ENCODE data around the gene TPK1. TPM values are rescaled to one million over a fixed set of nuclear protein-coding genes. Genes with fewer than 3 reads are reported as not detected.

TPK1 gene
- total and polyA plus RNA-seq, 2 of the 13 experiments (the other 11 are each of a cell fraction or from before 2014, with no cell fraction given): 1.0 to 1.2 TPM

DNA sequence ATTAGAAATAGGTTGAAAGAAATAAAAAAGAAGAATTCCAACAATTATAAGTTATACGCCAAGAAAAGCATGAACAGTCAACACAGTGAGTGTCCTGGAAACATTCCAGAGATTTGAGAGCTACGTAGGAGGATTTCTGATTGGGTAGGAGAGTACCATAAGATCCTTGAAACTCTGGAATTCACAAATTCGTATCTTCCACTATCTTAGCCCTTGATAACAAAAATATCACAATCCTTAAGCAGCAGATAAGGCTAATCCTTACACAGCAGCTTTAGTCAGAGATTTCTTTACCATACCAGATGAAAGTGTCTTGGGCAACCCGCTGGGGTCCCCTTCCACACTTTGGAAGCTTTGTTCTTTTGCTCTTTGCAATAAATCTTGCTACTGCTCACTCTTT lies 8.2 kb downstream of the TPK1 start (continued):
- TF ChIP-seq, protein P1, sequence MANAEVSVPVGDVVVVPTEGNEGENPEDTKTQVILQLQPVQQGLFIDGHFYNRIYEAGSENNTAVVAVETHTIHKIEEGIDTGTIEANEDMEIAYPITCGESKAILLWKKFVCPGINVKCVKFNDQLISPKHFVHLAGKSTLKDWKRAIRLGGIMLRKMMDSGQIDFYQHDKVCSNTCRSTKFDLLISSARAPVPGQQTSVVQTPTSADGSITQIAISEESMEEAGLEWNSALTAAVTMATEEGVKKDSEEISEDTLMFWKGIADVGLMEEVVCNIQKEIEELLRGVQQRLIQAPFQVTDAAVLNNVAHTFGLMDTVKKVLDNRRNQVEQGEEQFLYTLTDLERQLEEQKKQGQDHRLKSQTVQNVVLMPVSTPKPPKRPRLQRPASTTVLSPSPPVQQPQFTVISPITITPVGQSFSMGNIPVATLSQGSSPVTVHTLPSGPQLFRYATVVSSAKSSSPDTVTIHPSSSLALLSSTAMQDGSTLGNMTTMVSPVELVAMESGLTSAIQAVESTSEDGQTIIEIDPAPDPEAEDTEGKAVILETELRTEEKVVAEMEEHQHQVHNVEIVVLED (CRISPR knock-in tag; IDR thresholded peaks at IDR 0.05; ENCODE audit: borderline replicate concordance): no peak

DNA sequence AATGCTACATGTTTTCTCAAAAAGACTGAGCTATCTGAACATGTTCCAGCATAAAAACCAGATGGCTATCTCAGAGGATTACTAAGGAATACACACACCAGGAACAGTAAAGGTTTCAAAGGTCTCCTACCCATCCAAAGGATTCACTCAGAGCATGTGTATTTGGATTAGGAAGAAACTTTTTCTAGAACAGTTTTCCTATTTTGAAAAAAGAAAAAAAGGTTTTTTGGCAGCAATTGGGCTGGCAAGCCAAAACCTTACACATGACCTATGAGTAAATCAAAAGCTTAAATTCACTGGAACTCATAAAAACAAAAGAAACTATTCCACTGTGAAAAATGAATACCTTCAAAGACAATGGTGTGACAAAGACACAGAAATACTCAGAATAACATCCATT lies 9.6 kb downstream of the TPK1 start:
- no peak for ATAC-seq
- H3K4me3 ChIP-seq (replicated peaks in 1 of 3; ENCODE audit: insufficient read depth in 1 of 3, low read depth in 2 of 3, low read length in 3 of 3): no peak overlapping the region
- H3K9ac ChIP-seq (ENCODE audit: insufficient read depth, low read depth, low read length): no peak overlapping the region
- no peaks in the 10 kb centered on the region for H3K36me3 ChIP-seq (replicated peaks in 1 of 2; ENCODE audit: control insufficient read depth in 1 of 2, insufficient read depth in 2 of 2, low read length in 2 of 2)
- FAIRE-seq: no peak
- in situ Hi-C loops (cut with HindIII; ENCODE audit: extremely low pct_ligation_motif_present, low pct_unique_long_range_greater_than_20kb) (no loop called here), intact Hi-C loops (cut with micrococcal nuclease; ENCODE audit: unreplicated experiment) (no loop called here)
- H3K9me3 ChIP-seq (ENCODE audit: low read length): no peaks in the 10 kb centered on the region
- CTCF ChIA-PET (ENCODE audit: low intra/inter-chr PET ratio, low total read pairs): no interaction called here
- TF ChIP-seq ZNF569 (CRISPR knock-in tag; IDR thresholded peaks at IDR 0.05; ENCODE audit: borderline replicate concordance) (no peak), ZNF75D (CRISPR knock-in tag; IDR thresholded peaks at IDR 0.05; ENCODE audit: borderline replicate concordance) (no peak), ZNF143 (CRISPR knock-in tag; IDR thresholded peaks at IDR 0.05) (no peak), FOXJ3 (CRISPR knock-in tag; IDR thresholded peaks at IDR 0.05; ENCODE audit: borderline replicate concordance) (no peak), ZSCAN21 (CRISPR knock-in tag; IDR thresholded peaks at IDR 0.05; ENCODE audit: borderline replicate concordance) (no peak), ZNF496 (CRISPR knock-in tag; IDR thresholded peaks at IDR 0.05; ENCODE audit: insufficient replicate concordance) (no peak), U2AF1 (optimal IDR thresholded peaks at IDR 0.05; ENCODE audit: low read depth, low read length) (no peak), SAP130 (CRISPR knock-in tag; IDR thresholded peaks at IDR 0.05; ENCODE audit: low read depth) (no peak), ZNF558 (CRISPR knock-in tag; IDR thresholded peaks at IDR 0.05; ENCODE audit: borderline replicate concordance) (no peak), ZBTB20 (CRISPR knock-in tag; IDR thresholded peaks at IDR 0.05; ENCODE audit: borderline replicate concordance, low read depth) (no peak), SRF (IDR thresholded peaks at IDR 0.05; ENCODE audit: low read depth, low read length) (no peak), CREB1 (IDR thresholded peaks at IDR 0.05) (no peak), CREB1 (CRISPR knock-in tag; IDR thresholded peaks at IDR 0.05) (no peak), NFIB (CRISPR knock-in tag; IDR thresholded peaks at IDR 0.05; ENCODE audit: borderline replicate concordance) (no peak), TCF7 (IDR thresholded peaks at IDR 0.05; ENCODE audit: low read depth) (no peak), ELF3 (CRISPR knock-in tag; IDR thresholded peaks at IDR 0.05) (no peak), SALL2 (CRISPR knock-in tag; IDR thresholded peaks at IDR 0.05) (no peak)
- TF ChIP-seq, protein P2, sequence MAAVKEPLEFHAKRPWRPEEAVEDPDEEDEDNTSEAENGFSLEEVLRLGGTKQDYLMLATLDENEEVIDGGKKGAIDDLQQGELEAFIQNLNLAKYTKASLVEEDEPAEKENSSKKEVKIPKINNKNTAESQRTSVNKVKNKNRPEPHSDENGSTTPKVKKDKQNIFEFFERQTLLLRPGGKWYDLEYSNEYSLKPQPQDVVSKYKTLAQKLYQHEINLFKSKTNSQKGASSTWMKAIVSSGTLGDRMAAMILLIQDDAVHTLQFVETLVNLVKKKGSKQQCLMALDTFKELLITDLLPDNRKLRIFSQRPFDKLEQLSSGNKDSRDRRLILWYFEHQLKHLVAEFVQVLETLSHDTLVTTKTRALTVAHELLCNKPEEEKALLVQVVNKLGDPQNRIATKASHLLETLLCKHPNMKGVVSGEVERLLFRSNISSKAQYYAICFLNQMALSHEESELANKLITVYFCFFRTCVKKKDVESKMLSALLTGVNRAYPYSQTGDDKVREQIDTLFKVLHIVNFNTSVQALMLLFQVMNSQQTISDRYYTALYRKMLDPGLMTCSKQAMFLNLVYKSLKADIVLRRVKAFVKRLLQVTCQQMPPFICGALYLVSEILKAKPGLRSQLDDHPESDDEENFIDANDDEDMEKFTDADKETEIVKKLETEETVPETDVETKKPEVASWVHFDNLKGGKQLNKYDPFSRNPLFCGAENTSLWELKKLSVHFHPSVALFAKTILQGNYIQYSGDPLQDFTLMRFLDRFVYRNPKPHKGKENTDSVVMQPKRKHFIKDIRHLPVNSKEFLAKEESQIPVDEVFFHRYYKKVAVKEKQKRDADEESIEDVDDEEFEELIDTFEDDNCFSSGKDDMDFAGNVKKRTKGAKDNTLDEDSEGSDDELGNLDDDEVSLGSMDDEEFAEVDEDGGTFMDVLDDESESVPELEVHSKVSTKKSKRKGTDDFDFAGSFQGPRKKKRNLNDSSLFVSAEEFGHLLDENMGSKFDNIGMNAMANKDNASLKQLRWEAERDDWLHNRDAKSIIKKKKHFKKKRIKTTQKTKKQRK (IDR thresholded peaks at IDR 0.05; ENCODE audit: low read length): no peak
- no TSS peak for BruUV-seq (replicated peaks)
- H2AFZ ChIP-seq (ENCODE audit: low read length): no peak overlapping the region
- no peak overlapping the region for H3K4me2 ChIP-seq (ENCODE audit: low read depth, low read length)
- no peak overlapping the region for H3K27ac ChIP-seq (ENCODE audit: extremely low read length, insufficient read depth, low read length)
- no peaks in the 10 kb centered on the region for H3K27me3 ChIP-seq (ENCODE audit: control insufficient read depth in 1 of 2, insufficient read depth in 2 of 2, low read length in 2 of 2)
- DNase-seq (ENCODE audit: low spot score): no peak
- no peaks in the 10 kb centered on the region for H4K20me1 ChIP-seq (ENCODE audit: insufficient read depth, low read length)
- no peaks in the 10 kb centered on the region for H3K4me1 ChIP-seq (ENCODE audit: insufficient read depth, low read length)
- POLR2A ChIA-PET: interaction anchor here (0.6 kb wide), 1 partner anchor 10 kb away, joined by 4 read pairs; the partner anchor contains the start of gene TPK1
- no peaks in the 10 kb centered on the region for H3K79me2 ChIP-seq (ENCODE audit: insufficient read depth, low read length)

All from HepG2 (cell line).